HEK293 (cell line): Measurements from ENCODE around the gene TMPRSS7.

Source experiments
- CTCF ChIA-PET: fragments of 350-600 bp; formaldehyde crosslinking; extraction: SDS; loops from one replicate; lab custom pipeline; 2021; ENCODE audit warnings: antibody characterized with exemption; lab: Yijun Ruan, JAX
- POLR2A ChIA-PET: fragments of 300-600 bp; formaldehyde crosslinking; extraction: SDS; loops from one replicate; lab custom pipeline; 2020; ENCODE audit warnings: antibody characterized with exemption, inconsistent platforms; lab: Yijun Ruan, JAX
- H3K27ac ChIP-seq: fragments of 200-500 bp; sonication (Bioruptor generic); 2 replicates; pipeline ENCODE4 v1.5.1; 2014; ENCODE audit warnings: low read depth, low read length, control low read depth, inconsistent platforms; ENCODE audit errors: extremely low read depth
- H3K36me3 ChIP-seq, 2 experiments: fragments of 200-500 bp in 1 of 2; sonication (Bioruptor generic) in 1 of 2; 1 replicate in 1 of 2; 2 replicates in 1 of 2; pipeline ENCODE4 v1.5.1; 2014 to 2017; ENCODE audit warnings: inconsistent platforms in 2 of 2, low read length in 2 of 2; ENCODE audit not compliant: control insufficient read depth in 2 of 2, insufficient read depth in 1 of 2
- H3K4me1 ChIP-seq: fragments of 200-500 bp; sonication (Bioruptor generic); 2 replicates; pipeline ENCODE4 v1.5.1; 2014; ENCODE audit warnings: mild to moderate bottlenecking, low read length, inconsistent platforms; ENCODE audit not compliant: control insufficient read depth, insufficient read depth
- H3K4me3 ChIP-seq: 2 replicates; pipeline ENCODE4 v1.5.1; 2011; ENCODE audit warnings: low read depth, mild to moderate bottlenecking, control low read depth, low read length, moderate library complexity
- H3K9me3 ChIP-seq: fragments of 200-500 bp; sonication (Bioruptor generic); 2 replicates; pipeline ENCODE4 v1.5.1; 2014; ENCODE audit warnings: low read depth, low read length, inconsistent platforms; ENCODE audit not compliant: control insufficient read depth, insufficient read depth
- BCL11A ChIP-seq: fragments of 450-650 bp; formaldehyde crosslinking; IDR thresholded peaks from 2 replicates; pipeline ENCODE4 v1.5.1; 2016; ENCODE audit warnings: low read depth, missing biosample characterization, missing genetic modification characterization
- GLIS1 ChIP-seq: fragments of 450-650 bp; formaldehyde crosslinking; IDR thresholded peaks from 2 replicates; pipeline ENCODE4 v1.5.1; 2016; ENCODE audit warnings: missing biosample characterization, missing genetic modification characterization
- OSR2 ChIP-seq: fragments of 450-650 bp; formaldehyde crosslinking; IDR thresholded peaks from 2 replicates; pipeline ENCODE4 v1.5.1; 2016; ENCODE audit warnings: missing biosample characterization, missing genetic modification characterization
- PRDM10 ChIP-seq: fragments of 450-650 bp; formaldehyde crosslinking; IDR thresholded peaks from 2 replicates; pipeline ENCODE4 v1.5.1; 2016; ENCODE audit warnings: missing biosample characterization, missing genetic modification characterization
- SP3 ChIP-seq: fragments of 450-650 bp; formaldehyde crosslinking; IDR thresholded peaks from 2 replicates; pipeline ENCODE4 v1.5.1; 2016; ENCODE audit warnings: missing biosample characterization, missing genetic modification characterization
- SP7 ChIP-seq: fragments of 450-650 bp; formaldehyde crosslinking; IDR thresholded peaks from 2 replicates; pipeline ENCODE4 v1.5.1; 2016; ENCODE audit warnings: missing biosample characterization, missing genetic modification characterization
- ZBTB10 ChIP-seq: fragments of 450-650 bp; formaldehyde crosslinking; IDR thresholded peaks from 2 replicates; pipeline ENCODE4 v1.5.1; 2016; ENCODE audit warnings: missing biosample characterization, missing genetic modification characterization
- ZBTB17 ChIP-seq: fragments of 450-650 bp; formaldehyde crosslinking; IDR thresholded peaks from 2 replicates; pipeline ENCODE4 v1.5.1; 2016; ENCODE audit warnings: missing biosample characterization, missing genetic modification characterization
- ZBTB26 ChIP-seq: fragments of 450-650 bp; formaldehyde crosslinking; optimal IDR thresholded peaks from 2 replicates; pipeline ENCODE3; 2016; ENCODE audit warnings: missing biosample characterization, mild to moderate bottlenecking, missing genetic modification characterization
- ZEB2 ChIP-seq: fragments of 450-650 bp; formaldehyde crosslinking; IDR thresholded peaks from 2 replicates; pipeline ENCODE4 v1.5.1; 2016; ENCODE audit warnings: missing biosample characterization, missing genetic modification characterization
- ZFHX2 ChIP-seq: fragments of 450-650 bp; formaldehyde crosslinking; conservative IDR thresholded peaks from 2 replicates; pipeline ENCODE4 v1.5.1; 2016; ENCODE audit warnings: missing biosample characterization, missing genetic modification characterization
- ZFP69B ChIP-seq: fragments of 450-650 bp; formaldehyde crosslinking; IDR thresholded peaks from 2 replicates; pipeline ENCODE4 v1.5.1; 2016; ENCODE audit warnings: missing biosample characterization, missing genetic modification characterization
- ZIC2 ChIP-seq: fragments of 450-650 bp; formaldehyde crosslinking; IDR thresholded peaks from 2 replicates; pipeline ENCODE4 v1.5.1; 2016; ENCODE audit warnings: missing biosample characterization, missing genetic modification characterization
- ZNF169 ChIP-seq: fragments of 450-650 bp; formaldehyde crosslinking; IDR thresholded peaks from 2 replicates; pipeline ENCODE4 v1.5.1; 2016; ENCODE audit warnings: missing biosample characterization, missing genetic modification characterization
- ZNF302 ChIP-seq: fragments of 450-650 bp; formaldehyde crosslinking; IDR thresholded peaks from 2 replicates; pipeline ENCODE4 v1.5.1; 2016; ENCODE audit warnings: missing biosample characterization, missing genetic modification characterization, low read depth
- ZNF366 ChIP-seq: fragments of 450-650 bp; formaldehyde crosslinking; conservative IDR thresholded peaks from 2 replicates; pipeline ENCODE4 v1.5.1; 2016; ENCODE audit warnings: missing biosample characterization, missing genetic modification characterization
- ZNF423 ChIP-seq: fragments of 450-650 bp; formaldehyde crosslinking; IDR thresholded peaks from 2 replicates; pipeline ENCODE4 v1.5.1; 2016; ENCODE audit warnings: missing biosample characterization, missing genetic modification characterization
- ZNF510 ChIP-seq: fragments of 450-650 bp; formaldehyde crosslinking; IDR thresholded peaks from 2 replicates; pipeline ENCODE4 v1.5.1; 2018; ENCODE audit warnings: mild to moderate bottlenecking, missing genetic modification characterization, missing biosample characterization; ENCODE audit not compliant: insufficient replicate concordance
- ZNF560 ChIP-seq: fragments of 450-650 bp; formaldehyde crosslinking; IDR thresholded peaks from 2 replicates; pipeline ENCODE4 v1.5.1; 2017; ENCODE audit warnings: missing biosample characterization, missing genetic modification characterization, borderline replicate concordance
- ZNF660 ChIP-seq: fragments of 450-650 bp; IDR thresholded peaks from 2 replicates; pipeline ENCODE4 v1.5.1; 2018; ENCODE audit warnings: missing biosample characterization, mild to moderate bottlenecking, missing genetic modification characterization
- ZNF677 ChIP-seq: fragments of 450-650 bp; IDR thresholded peaks from 2 replicates; pipeline ENCODE4 v1.5.0; 2018; ENCODE audit warnings: missing biosample characterization, mild to moderate bottlenecking, missing genetic modification characterization, moderate library complexity
- ZNF692 ChIP-seq: fragments of 450-650 bp; formaldehyde crosslinking; IDR thresholded peaks from 2 replicates; pipeline ENCODE4 v1.5.1; 2016; ENCODE audit warnings: missing biosample characterization, missing genetic modification characterization
- ZNF837 ChIP-seq: fragments of 450-650 bp; formaldehyde crosslinking; IDR thresholded peaks from 2 replicates; pipeline ENCODE4 v1.5.1; 2016; ENCODE audit warnings: missing biosample characterization, missing genetic modification characterization
- ZSCAN4 ChIP-seq: fragments of 450-650 bp; formaldehyde crosslinking; IDR thresholded peaks from 2 replicates; pipeline ENCODE4 v1.5.1; 2017; ENCODE audit warnings: missing biosample characterization, missing genetic modification characterization

Gene TMPRSS7

GRCh38 chr3:112109322-112109721 lies 74.8 kb downstream of the TMPRSS7 start:
- Histone ChIP-seq H3K36me3 (peaks cover 0 to 55% of the 10 kb centered on the region in 2 experiments; a peak in 2 of 3 replicates), H3K4me3 (no peak overlapping the region), H3K4me1 (no peaks in the 10 kb centered on the region), H3K27ac (no peak overlapping the region), H3K9me3 (no peaks in the 10 kb centered on the region)
- ChIA-PET POLR2A (no interaction called here), CTCF (interaction anchor here (1.3 kb wide), 1 partner anchor 422 kb away, joined by 4 read pairs; no protein-coding TSS in a partner anchor)
- no peak for TF ChIP-seq ZNF560 (tag by site-specific recombination)
- TF ChIP-seq ZIC2 (tag by site-specific recombination): no peak
- peak; percentile 47; the same call in 1 of the 2 replicates for TF ChIP-seq ZBTB17 (tag by site-specific recombination)
- TF ChIP-seq ZBTB10 (tag by site-specific recombination): no peak
- TF ChIP-seq ZNF677 (tag by site-specific recombination): no peak
- TF ChIP-seq ZNF302: no peak
- TF ChIP-seq ZNF366 (tag by site-specific recombination): peak; percentile 29; the same call in 1 of the 2 replicates
- no peak for TF ChIP-seq ZEB2 (tag by site-specific recombination)
- no peak for TF ChIP-seq ZNF692
- no peak for TF ChIP-seq ZNF660 (tag by site-specific recombination)
- TF ChIP-seq ZSCAN4: no peak
- TF ChIP-seq ZFHX2 (tag by site-specific recombination): no peak
- TF ChIP-seq ZNF510: no peak
- no peak for TF ChIP-seq SP3 (tag by site-specific recombination)
- 0 out of 2 replicates have a peak, but pooled peaks have one; percentile 34 for TF ChIP-seq SP7
- no peak for TF ChIP-seq ZFP69B (tag by site-specific recombination)
- TF ChIP-seq ZNF423 (tag by site-specific recombination): no peak
- TF ChIP-seq ZNF837: no peak
- TF ChIP-seq GLIS1: peak; percentile 17; the same call in 1 of the 2 replicates
- peak; percentile 60 for TF ChIP-seq OSR2
- no peak for TF ChIP-seq BCL11A (tag by site-specific recombination)
- peak; percentile 18; the same call in 1 of the 2 replicates for TF ChIP-seq PRDM10 (tag by site-specific recombination)
- no peak for TF ChIP-seq ZNF169 (tag by site-specific recombination)
- no peak for TF ChIP-seq ZBTB26
